ENCODE data around the gene PIK3AP1.

PIK3AP1 gene

DNA sequence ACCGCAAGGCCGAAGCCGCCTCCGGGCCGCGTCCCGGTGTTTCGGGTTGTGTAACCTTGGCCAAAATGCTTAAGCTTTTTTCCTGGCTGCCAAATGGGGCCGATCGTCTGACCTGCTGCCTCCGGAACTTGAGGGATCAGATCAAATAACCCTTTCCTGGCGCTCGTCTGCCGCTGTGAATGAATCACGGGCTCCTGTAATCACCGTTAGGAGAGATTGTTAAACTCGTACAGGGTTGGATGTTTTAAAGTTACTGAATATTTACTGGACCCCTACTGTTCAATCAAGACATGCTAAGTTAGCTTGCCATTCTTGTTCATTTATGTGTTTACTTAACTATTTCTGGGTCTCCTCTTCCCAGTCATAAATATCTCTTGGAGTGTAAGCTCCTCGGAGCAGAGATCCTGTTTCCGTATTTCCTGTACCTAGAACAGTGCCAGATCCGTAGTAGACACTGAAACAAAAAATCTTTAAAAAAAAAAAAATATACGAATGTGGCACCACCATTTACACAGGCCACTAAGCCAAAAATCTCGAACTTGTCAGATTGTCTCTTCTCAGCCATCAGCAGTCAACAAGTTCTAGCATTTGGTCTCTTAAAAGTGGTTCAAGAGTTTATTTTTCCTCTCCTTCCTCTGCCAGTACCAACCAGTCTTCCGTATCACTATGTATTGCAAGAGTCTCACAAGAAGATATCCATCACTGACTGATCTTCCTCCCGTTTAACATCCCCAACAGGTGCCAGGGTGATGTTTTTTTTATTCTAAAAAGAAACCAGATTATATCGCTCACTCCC is 132.9 kb downstream of the PIK3AP1 start:
- H3K27me3 ChIP-seq (ENCODE audit: insufficient read depth, low read depth, severe bottlenecking), result no peaks in the 10 kb centered on the region
- peak overlapping the region; percentile 97 for H3K27ac ChIP-seq
- TF ChIP-seq, protein P1, sequence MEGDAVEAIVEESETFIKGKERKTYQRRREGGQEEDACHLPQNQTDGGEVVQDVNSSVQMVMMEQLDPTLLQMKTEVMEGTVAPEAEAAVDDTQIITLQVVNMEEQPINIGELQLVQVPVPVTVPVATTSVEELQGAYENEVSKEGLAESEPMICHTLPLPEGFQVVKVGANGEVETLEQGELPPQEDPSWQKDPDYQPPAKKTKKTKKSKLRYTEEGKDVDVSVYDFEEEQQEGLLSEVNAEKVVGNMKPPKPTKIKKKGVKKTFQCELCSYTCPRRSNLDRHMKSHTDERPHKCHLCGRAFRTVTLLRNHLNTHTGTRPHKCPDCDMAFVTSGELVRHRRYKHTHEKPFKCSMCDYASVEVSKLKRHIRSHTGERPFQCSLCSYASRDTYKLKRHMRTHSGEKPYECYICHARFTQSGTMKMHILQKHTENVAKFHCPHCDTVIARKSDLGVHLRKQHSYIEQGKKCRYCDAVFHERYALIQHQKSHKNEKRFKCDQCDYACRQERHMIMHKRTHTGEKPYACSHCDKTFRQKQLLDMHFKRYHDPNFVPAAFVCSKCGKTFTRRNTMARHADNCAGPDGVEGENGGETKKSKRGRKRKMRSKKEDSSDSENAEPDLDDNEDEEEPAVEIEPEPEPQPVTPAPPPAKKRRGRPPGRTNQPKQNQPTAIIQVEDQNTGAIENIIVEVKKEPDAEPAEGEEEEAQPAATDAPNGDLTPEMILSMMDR (IDR thresholded peaks at IDR 0.05; ENCODE audit: low read depth, low read length), result no peak
- no peaks in the 10 kb centered on the region for H3K9me3 ChIP-seq (ENCODE audit: severe bottlenecking)
- peak; percentile 67 for DNase-seq
- peak overlapping the region; percentile 80 for H3K4me3 ChIP-seq (ENCODE audit: low read depth, low read length)
- peaks cover 11% of the 10 kb centered on the region for H3K36me3 ChIP-seq

DNA sequence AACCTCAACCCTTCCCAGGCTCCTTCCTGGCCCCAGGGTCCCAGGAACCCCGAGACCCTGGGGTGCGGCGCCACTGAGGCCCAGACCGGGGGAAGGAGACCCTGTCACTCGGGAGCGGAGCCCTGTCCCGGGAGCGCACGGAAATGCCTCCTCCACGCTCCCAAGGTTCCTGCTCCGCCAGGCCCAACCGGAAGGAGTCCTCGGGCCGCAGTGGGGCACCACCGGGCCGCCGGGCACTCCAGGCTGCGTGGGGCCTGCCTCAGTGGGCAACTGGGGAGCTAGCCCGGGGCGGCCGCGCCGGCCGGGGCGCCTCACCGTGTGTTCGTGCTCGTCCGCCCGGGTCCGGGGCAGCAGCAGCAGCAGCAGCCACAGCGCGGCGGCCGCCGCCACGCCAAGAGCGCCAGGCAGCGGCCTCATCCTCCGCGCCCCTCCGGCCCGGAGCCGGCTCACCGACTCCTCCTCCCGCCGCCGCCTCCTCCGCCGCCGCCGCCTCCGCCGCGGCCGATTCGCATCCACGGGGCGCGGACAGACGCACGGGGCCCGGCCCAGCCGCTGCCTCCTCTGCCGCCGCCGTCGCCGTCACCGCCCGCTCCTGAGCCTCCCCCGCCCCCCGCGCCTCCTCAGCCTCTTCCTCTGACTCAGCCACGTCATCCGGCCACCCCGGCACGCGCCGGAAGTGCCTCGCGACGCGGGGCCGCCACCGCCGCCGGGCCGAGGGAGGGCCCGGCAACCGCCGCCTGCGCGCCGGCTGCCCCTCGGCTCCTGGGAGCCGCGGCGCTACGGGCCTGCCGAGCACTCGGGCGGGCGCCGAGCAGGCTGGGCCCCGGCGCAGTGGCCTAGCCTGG is 133.7 kb downstream of the PIK3AP1 start, which contains the start of gene TM9SF3:
Gene TM9SF3, minus strand, starts transcription at position 594 of the 845 bp plus-strand sequence. Its CDS starts 177 bp downstream, at position 417.
- no peaks in the 10 kb centered on the region for H3K9me3 ChIP-seq (ENCODE audit: severe bottlenecking)
- TF ChIP-seq, protein P1 (IDR thresholded peaks at IDR 0.05; ENCODE audit: low read depth, low read length), result no peak
- peak within 1 kb of the TSS; percentile 97 for H3K27ac ChIP-seq
- DNase-seq, result peak; percentile 93
- H3K36me3 ChIP-seq, result peaks cover 11% of the 10 kb centered on the region
- no peaks in the 10 kb centered on the region for H3K27me3 ChIP-seq (ENCODE audit: insufficient read depth, low read depth, severe bottlenecking)
- peak within 1 kb of the TSS; percentile 80 for H3K4me3 ChIP-seq (ENCODE audit: low read depth, low read length)

DNA sequence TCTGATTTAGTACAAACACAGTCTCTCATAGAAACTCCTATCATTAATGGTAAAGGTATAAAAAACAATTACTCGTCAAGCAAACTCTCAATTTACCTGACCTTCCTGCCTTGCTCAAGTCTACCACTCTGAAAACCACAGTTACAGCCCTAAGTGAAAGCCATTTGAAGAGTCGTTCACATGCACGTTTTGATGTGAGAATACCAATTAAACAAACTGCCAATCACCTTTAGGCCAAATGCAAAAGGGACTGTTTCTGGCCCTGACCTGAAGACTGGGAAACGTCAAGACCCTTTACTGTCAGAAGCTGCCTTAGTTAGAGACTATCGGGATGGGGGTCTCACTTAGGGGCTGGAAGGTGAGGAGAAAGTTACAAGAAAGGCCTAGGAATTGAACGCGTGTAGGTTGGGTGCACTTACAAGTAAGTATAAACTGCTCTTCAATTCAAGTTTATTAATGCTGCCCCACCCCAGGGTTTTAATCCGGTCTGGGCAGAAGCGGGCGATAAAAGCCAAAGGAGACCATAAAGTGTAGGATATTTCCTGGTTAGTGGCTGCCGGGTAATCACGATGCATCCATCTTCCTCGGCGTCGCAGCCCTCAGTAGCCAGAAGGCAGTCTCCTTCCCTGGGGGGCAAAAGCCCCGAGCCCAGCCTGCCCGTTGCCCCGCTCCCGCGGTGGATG is 134.4 kb downstream of the PIK3AP1 start:
- H3K36me3 ChIP-seq, result peaks cover 11% of the 10 kb centered on the region
- peak overlapping the region; percentile 80 for H3K4me3 ChIP-seq (ENCODE audit: low read depth, low read length)
- TF ChIP-seq, protein P1 (IDR thresholded peaks at IDR 0.05; ENCODE audit: low read depth, low read length), result no peak
- no peaks in the 10 kb centered on the region for H3K27me3 ChIP-seq (ENCODE audit: insufficient read depth, low read depth, severe bottlenecking)
- H3K9me3 ChIP-seq (ENCODE audit: severe bottlenecking), result no peaks in the 10 kb centered on the region
- no peak for DNase-seq
- H3K27ac ChIP-seq, result peak overlapping the region; percentile 97

DNA sequence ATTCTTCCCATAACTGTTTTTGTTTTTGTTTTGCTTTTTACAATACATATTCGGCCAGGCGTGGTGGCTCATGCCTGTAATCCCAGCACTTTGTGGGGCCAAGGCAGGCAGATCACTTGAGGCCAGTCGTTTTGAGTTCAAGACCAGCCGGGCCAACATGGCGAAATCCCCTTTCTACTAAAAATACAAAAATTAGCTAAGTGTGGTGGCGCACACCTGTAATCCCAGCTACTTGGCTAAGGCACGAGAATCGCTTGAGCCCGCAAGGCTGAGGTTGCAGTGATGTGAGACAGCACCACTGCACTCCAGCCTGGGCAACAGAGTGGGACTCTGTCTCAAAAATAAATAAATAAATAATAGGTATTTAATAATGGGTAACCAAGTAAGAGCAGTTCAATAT is 135.8 kb downstream of the PIK3AP1 start:
- Histone ChIP-seq H3K27me3 (ENCODE audit: insufficient read depth, low read depth, severe bottlenecking) (no peaks in the 10 kb centered on the region), H3K27ac (no peak overlapping the region), H3K9me3 (ENCODE audit: severe bottlenecking) (no peaks in the 10 kb centered on the region), H3K36me3 (peaks cover 11% of the 10 kb centered on the region), H3K4me3 (ENCODE audit: low read depth, low read length) (no peak overlapping the region)
- DNase-seq, result no peak
- TF ChIP-seq, protein P1 (IDR thresholded peaks at IDR 0.05; ENCODE audit: low read depth, low read length), result no peak

DNA sequence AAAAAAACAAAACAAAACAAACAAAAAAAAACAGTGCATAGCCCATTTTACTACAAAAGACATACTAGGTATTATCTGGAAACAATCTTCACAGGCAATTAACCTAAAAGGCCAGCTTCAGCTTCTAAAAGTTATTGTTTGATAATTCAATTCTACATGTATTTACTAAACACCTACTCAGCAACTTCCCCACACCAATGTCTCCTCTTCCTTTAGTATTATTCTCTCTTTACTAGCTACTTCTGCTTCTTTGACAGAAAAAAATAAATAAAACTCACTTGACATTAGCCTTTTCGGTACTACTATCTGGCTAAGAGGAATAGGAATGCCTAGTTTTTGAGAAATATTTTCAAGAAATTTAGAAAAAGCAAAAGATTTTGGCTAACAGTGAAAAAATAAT is 136.3 kb downstream of the PIK3AP1 start:
- Histone ChIP-seq H3K27me3 (ENCODE audit: insufficient read depth, low read depth, severe bottlenecking) (no peaks in the 10 kb centered on the region), H3K9me3 (ENCODE audit: severe bottlenecking) (no peaks in the 10 kb centered on the region), H3K36me3 (peaks cover 11% of the 10 kb centered on the region), H3K4me3 (ENCODE audit: low read depth, low read length) (no peak overlapping the region), H3K27ac (no peak overlapping the region)
- no peak for DNase-seq
- TF ChIP-seq, protein P1 (IDR thresholded peaks at IDR 0.05; ENCODE audit: low read depth, low read length), result no peak

Measured in WERI-Rb-1 (cell line).